HepG2 (cell line): ENCODE measurements around the gene IST1.

Experiments used
- HMG20A ChIP-seq: IDR thresholded peaks from 2 replicates; pipeline ENCODE4 v1.6.1; 2016; ENCODE audit warnings: borderline replicate concordance
- HOXA7 ChIP-seq: sonication (generic); formaldehyde crosslinking; IDR thresholded peaks from 2 replicates; pipeline ENCODE4 v1.8.1; 2022; ENCODE audit warnings: mild to moderate bottlenecking, missing genetic modification reagents, moderate library complexity
- KLF16 ChIP-seq, 2 experiments: sonication (generic) in 1 of 2; formaldehyde crosslinking in 1 of 2; IDR thresholded peaks; 2 replicates each; pipeline versions ENCODE4 v1.6.1 to v1.8.0; 2016 to 2023; ENCODE audit warnings: missing genetic modification reagents in 2 of 2, missing compliant biosample characterization in 1 of 2
- POLR2A ChIP-seq, 2 experiments: IDR thresholded peaks; 2 replicates each; pipeline ENCODE4 v1.6.1; 2011; ENCODE audit warnings: low read depth in 2 of 2, low read length in 2 of 2, mild to moderate bottlenecking in 1 of 2, moderate library complexity in 1 of 2; ENCODE audit not compliant: insufficient read depth in 1 of 2
- POLR2AphosphoS5 ChIP-seq: IDR thresholded peaks from 2 replicates; pipeline ENCODE4 v1.6.1; 2012; ENCODE audit warnings: low read depth, low read length
- POLR2G ChIP-seq: fragments of 200-400 bp; formaldehyde crosslinking; IDR thresholded peaks from 2 replicates; pipeline ENCODE4 v1.6.1; 2018; ENCODE audit warnings: mild to moderate bottlenecking, low read depth, low read length, moderate library complexity
- SIN3A ChIP-seq: IDR thresholded peaks from 2 replicates; pipeline ENCODE4 v1.6.1; 2011; ENCODE audit warnings: low read depth, mild to moderate bottlenecking, control low read depth, low read length, borderline replicate concordance
- ZBTB21 ChIP-seq: sonication (generic); formaldehyde crosslinking; IDR thresholded peaks from 2 replicates; pipeline ENCODE4 v1.4.0; 2020; ENCODE audit warnings: missing genetic modification reagents
- ZBTB3 ChIP-seq: sonication (generic); formaldehyde crosslinking; IDR thresholded peaks from 2 replicates; pipeline ENCODE4 v1.4.0; 2020; ENCODE audit warnings: low read depth, mild to moderate bottlenecking, moderate library complexity, missing genetic modification reagents, borderline replicate concordance
- ZNF552 ChIP-seq: sonication (generic); formaldehyde crosslinking; IDR thresholded peaks from 2 replicates; pipeline ENCODE4 v1.9.0; 2022; ENCODE audit warnings: missing genetic modification reagents, mild to moderate bottlenecking, borderline replicate concordance
- TF ChIP-seq, protein P1 (sequence below): sonication (generic); formaldehyde crosslinking; IDR thresholded peaks from 2 replicates; pipeline ENCODE4 v1.4.0; 2020; ENCODE audit warnings: missing genetic modification reagents, mild to moderate bottlenecking, borderline replicate concordance
- TF ChIP-seq, protein P2 (sequence below): IDR thresholded peaks from 2 replicates; pipeline ENCODE4 v1.6.1; 2018; ENCODE audit warnings: missing genetic modification reagents, mild to moderate bottlenecking, missing compliant biosample characterization
- TF ChIP-seq, protein P3 (sequence below): sonication (generic); formaldehyde crosslinking; IDR thresholded peaks from 2 replicates; pipeline ENCODE4 v1.5.0; 2020; ENCODE audit warnings: mild to moderate bottlenecking, missing genetic modification reagents, moderate library complexity

DNA sequence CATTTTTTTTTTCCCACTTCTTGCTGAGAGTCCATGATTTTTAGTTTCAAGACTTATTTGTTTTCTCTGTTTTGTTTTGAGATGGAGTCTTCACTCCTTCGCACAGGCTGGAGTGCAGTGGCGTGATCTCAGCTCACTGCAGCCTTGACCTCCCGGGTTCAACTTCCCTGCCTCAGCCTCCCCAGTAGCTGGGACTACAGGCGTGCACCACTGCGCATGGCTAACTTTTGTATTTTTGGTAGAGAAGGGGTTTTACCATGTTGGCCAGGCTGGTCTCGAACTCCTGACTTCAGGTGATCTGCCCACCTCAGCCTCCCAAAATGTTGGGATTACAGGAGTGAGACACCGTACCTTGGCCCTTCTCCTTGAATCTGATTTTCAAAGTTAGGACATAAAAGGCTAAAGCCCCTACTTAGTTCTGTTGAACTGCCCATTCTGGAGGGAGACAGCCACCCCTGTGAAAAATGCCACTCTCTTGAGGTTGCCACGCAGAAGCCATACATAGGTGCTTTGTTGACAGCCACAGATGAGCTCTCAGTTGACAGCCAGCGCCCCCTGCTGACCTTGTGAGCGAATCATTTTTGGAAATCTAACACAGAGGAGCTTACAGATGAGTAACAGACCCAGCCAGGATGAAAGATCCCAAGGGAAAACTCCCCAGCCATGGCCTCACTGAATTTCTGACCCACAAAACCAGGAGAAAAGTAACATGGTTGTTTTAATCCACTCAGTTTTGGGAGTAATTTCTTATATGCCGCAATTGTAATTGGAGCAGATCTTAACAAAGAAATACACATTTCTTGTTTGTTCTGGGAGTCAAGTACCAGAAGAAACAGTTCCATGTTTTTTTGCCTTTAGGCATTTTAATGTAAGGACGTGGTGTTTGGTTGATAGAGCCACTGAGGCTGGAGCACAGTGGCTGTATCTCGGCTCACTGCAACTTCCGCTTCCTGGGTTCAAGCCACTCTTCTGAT, 66.0 kb downstream of the IST1 start:
- TF ChIP-seq HOXA7 (CRISPR knock-in tag) (no peak), POLR2G (no peak), SIN3A (no peak), HMG20A (CRISPR knock-in tag) (no peak), POLR2A (IDR thresholded peaks at IDR 0.05; ENCODE audit: insufficient read depth in 1 of 2, low read depth in 2 of 2, low read length in 2 of 2) (no peak), KLF16 (CRISPR knock-in tag; IDR thresholded peaks at IDR 0.05) (peak in 1 of 2 experiments; percentile 49; a peak in 1 of 4 replicates), ZBTB21 (CRISPR knock-in tag) (no peak), POLR2AphosphoS5 (no peak), ZNF552 (0 out of 2 replicates have a peak, but pooled peaks have one; percentile 15), ZBTB3 (no peak)
- TF ChIP-seq, protein P1, sequence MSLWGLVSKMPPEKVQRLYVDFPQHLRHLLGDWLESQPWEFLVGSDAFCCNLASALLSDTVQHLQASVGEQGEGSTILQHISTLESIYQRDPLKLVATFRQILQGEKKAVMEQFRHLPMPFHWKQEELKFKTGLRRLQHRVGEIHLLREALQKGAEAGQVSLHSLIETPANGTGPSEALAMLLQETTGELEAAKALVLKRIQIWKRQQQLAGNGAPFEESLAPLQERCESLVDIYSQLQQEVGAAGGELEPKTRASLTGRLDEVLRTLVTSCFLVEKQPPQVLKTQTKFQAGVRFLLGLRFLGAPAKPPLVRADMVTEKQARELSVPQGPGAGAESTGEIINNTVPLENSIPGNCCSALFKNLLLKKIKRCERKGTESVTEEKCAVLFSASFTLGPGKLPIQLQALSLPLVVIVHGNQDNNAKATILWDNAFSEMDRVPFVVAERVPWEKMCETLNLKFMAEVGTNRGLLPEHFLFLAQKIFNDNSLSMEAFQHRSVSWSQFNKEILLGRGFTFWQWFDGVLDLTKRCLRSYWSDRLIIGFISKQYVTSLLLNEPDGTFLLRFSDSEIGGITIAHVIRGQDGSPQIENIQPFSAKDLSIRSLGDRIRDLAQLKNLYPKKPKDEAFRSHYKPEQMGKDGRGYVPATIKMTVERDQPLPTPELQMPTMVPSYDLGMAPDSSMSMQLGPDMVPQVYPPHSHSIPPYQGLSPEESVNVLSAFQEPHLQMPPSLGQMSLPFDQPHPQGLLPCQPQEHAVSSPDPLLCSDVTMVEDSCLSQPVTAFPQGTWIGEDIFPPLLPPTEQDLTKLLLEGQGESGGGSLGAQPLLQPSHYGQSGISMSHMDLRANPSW (CRISPR knock-in tag), result peak; percentile 37; the same call in 1 of the 2 replicates
- TF ChIP-seq, protein P2, sequence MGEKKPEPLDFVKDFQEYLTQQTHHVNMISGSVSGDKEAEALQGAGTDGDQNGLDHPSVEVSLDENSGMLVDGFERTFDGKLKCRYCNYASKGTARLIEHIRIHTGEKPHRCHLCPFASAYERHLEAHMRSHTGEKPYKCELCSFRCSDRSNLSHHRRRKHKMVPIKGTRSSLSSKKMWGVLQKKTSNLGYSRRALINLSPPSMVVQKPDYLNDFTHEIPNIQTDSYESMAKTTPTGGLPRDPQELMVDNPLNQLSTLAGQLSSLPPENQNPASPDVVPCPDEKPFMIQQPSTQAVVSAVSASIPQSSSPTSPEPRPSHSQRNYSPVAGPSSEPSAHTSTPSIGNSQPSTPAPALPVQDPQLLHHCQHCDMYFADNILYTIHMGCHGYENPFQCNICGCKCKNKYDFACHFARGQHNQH, result no peak
- TF ChIP-seq, protein P3, sequence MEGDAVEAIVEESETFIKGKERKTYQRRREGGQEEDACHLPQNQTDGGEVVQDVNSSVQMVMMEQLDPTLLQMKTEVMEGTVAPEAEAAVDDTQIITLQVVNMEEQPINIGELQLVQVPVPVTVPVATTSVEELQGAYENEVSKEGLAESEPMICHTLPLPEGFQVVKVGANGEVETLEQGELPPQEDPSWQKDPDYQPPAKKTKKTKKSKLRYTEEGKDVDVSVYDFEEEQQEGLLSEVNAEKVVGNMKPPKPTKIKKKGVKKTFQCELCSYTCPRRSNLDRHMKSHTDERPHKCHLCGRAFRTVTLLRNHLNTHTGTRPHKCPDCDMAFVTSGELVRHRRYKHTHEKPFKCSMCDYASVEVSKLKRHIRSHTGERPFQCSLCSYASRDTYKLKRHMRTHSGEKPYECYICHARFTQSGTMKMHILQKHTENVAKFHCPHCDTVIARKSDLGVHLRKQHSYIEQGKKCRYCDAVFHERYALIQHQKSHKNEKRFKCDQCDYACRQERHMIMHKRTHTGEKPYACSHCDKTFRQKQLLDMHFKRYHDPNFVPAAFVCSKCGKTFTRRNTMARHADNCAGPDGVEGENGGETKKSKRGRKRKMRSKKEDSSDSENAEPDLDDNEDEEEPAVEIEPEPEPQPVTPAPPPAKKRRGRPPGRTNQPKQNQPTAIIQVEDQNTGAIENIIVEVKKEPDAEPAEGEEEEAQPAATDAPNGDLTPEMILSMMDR (CRISPR knock-in tag), result peak; percentile 95
